Neural cell (in vitro differentiated cells): ENCODE data around the gene HOXC11. TPM values are rescaled to one million over a fixed set of nuclear protein-coding genes. Genes with fewer than 3 reads are reported as not detected.

Experiments used
- H2AFZ ChIP-seq: fragments of 200-600, 300-800 bp; sonication (generic), shearing (Covaris generic); 2 replicates; pipeline ENCODE4 v1.6.0; 2014; ENCODE audit warnings: low read depth, mild to moderate bottlenecking, antibody characterized with exemption, low read length, moderate library complexity
- H3F3A ChIP-seq: fragments of 200-600 bp; shearing (Covaris generic); 2 replicates; pipeline ENCODE4 v1.6.1; 2016; ENCODE audit warnings: mild to moderate bottlenecking, moderate library complexity, mixed read lengths, antibody characterized with exemption, low read length; ENCODE audit not compliant: insufficient read depth, poor library complexity, severe bottlenecking
- H3K27ac ChIP-seq: fragments of 200-600, 300-800 bp; sonication (generic), shearing (Covaris generic); 2 replicates; pipeline ENCODE4 v1.5.1; 2014; ENCODE audit warnings: mild to moderate bottlenecking, low read length, moderate library complexity
- H3K27me3 ChIP-seq: fragments of 300-800, 200-600 bp; sonication (generic), shearing (Covaris generic); 2 replicates; pipeline ENCODE4 v1.6.0; 2014; ENCODE audit warnings: mild to moderate bottlenecking, low read depth, low read length, moderate library complexity; ENCODE audit not compliant: insufficient read depth
- H3K36me3 ChIP-seq: fragments of 300-800, 200-600 bp; sonication (generic), shearing (Covaris generic); 2 replicates; pipeline ENCODE4 v1.5.1; 2014; ENCODE audit warnings: mild to moderate bottlenecking, antibody characterized with exemption, low read length, moderate library complexity; ENCODE audit not compliant: insufficient read depth
- H3K4me2 ChIP-seq: fragments of 300-800, 200-600 bp; sonication (generic), shearing (Covaris generic); 2 replicates; pipeline ENCODE4 v1.6.0; 2014; ENCODE audit warnings: mild to moderate bottlenecking, low read length
- H3K4me3 ChIP-seq: fragments of 300-800, 200-600 bp; sonication (generic), shearing (Covaris generic); 2 replicates; pipeline ENCODE4 v1.5.1; 2014; ENCODE audit warnings: mild to moderate bottlenecking, low read length, moderate library complexity
- H3K79me2 ChIP-seq: fragments of 200-600 bp; shearing (Covaris generic); replicated peaks from 2 replicates; pipeline ENCODE4 v1.6.0; 2014; ENCODE audit warnings: mild to moderate bottlenecking, low read length, moderate library complexity; ENCODE audit not compliant: insufficient read depth
- H3K9ac ChIP-seq: fragments of 300-800, 200-600 bp; sonication (generic), shearing (Covaris generic); 2 replicates; pipeline ENCODE4 v1.6.1; 2016; ENCODE audit warnings: mild to moderate bottlenecking, low read length, mixed read lengths
- H3K9me2 ChIP-seq: fragments of 200-600 bp; shearing (Covaris generic); 2 replicates; pipeline ENCODE4 v1.6.1; 2016; ENCODE audit warnings: mild to moderate bottlenecking, low read length, mixed read lengths; ENCODE audit not compliant: insufficient read depth
- H3K9me3 ChIP-seq: fragments of 200-600, 300-800 bp; sonication (generic), shearing (Covaris generic); 2 replicates; pipeline ENCODE4 v1.6.1; 2016; ENCODE audit warnings: mild to moderate bottlenecking, mixed run types, low read length, moderate library complexity, mixed read lengths
- H4K20me1 ChIP-seq: fragments of 200-600 bp; shearing (Covaris generic); 2 replicates; pipeline ENCODE4 v1.6.1; 2016; ENCODE audit warnings: mild to moderate bottlenecking, mixed run types; ENCODE audit not compliant: insufficient read depth
- CTCF ChIP-seq: fragments of 450-650 bp; IDR thresholded peaks from 2 replicates; pipeline ENCODE4 v1.5.1; 2014; ENCODE audit warnings: antibody characterized with exemption, mild to moderate bottlenecking, moderate library complexity; ENCODE audit not compliant: poor library complexity, severe bottlenecking
- EP300 ChIP-seq: fragments of 450-650 bp; conservative IDR thresholded peaks from 2 replicates; pipeline ENCODE4 v1.6.1; 2014; ENCODE audit warnings: antibody characterized with exemption, mild to moderate bottlenecking, moderate library complexity; ENCODE audit not compliant: poor library complexity, severe bottlenecking
- EZH2 ChIP-seq: fragments of 200-600, 300-800 bp; shearing (Covaris generic), sonication (generic); IDR thresholded peaks from 2 replicates; pipeline ENCODE4 v1.6.1; 2014; ENCODE audit warnings: antibody characterized with exemption, low read length, borderline replicate concordance, mild to moderate bottlenecking; ENCODE audit not compliant: insufficient read depth, poor library complexity, severe bottlenecking
- MXI1 ChIP-seq: fragments of 450-650 bp; conservative IDR thresholded peaks from 2 replicates; pipeline ENCODE4 v1.6.1; 2014; ENCODE audit warnings: antibody characterized with exemption, mild to moderate bottlenecking; ENCODE audit not compliant: poor library complexity, severe bottlenecking
- POLR2AphosphoS5 ChIP-seq: IDR thresholded peaks from 2 replicates; pipeline ENCODE4 v1.6.1; 2012
- RAD21 ChIP-seq: fragments of 450-650 bp; conservative IDR thresholded peaks from 2 replicates; pipeline ENCODE4 v1.6.1; 2014; ENCODE audit warnings: antibody characterized with exemption, mild to moderate bottlenecking, moderate library complexity
- REST ChIP-seq: IDR thresholded peaks from 2 replicates; pipeline ENCODE4 v1.6.1; 2012; ENCODE audit warnings: borderline replicate concordance
- SMC3 ChIP-seq: fragments of 450-650 bp; conservative IDR thresholded peaks from 2 replicates; pipeline ENCODE4 v1.6.1; 2014; ENCODE audit warnings: antibody characterized with exemption, mild to moderate bottlenecking, moderate library complexity; ENCODE audit not compliant: poor library complexity
- TAF1 ChIP-seq: IDR thresholded peaks from 2 replicates; pipeline ENCODE4 v1.6.1; 2012; ENCODE audit warnings: low read depth
- polyA plus RNA-seq: library from polyadenylated mRNA; depleted of rRNA; stranded (reverse); fragments of >200 nt; gene quantifications from 2 replicates; pipeline ENCODE4 v1.2.3, GENCODE V29; 2014

The HOXC11 gene
- polyA plus RNA-seq, 1 donor from 2014 or later: not detected

GRCh38 chr12:53959314-53959713, 13.6 kb upstream of the HOXC11 start:
- TF ChIP-seq REST (no peak), CTCF (no peak), POLR2AphosphoS5 (no peak), TAF1 (no peak), RAD21 (no peak), EP300 (no peak), SMC3 (no peak), MXI1 (no peak), EZH2 (no peak)
- H4K20me1 ChIP-seq: no peaks in the 10 kb centered on the region
- H3K9me2 ChIP-seq: no peaks in the 10 kb centered on the region
- no peaks in the 10 kb centered on the region for H3F3A ChIP-seq
- no peaks in the 10 kb centered on the region for H3K36me3 ChIP-seq
- no peak overlapping the region for H3K9ac ChIP-seq
- no peaks in the 10 kb centered on the region for H3K79me2 ChIP-seq
- H3K9me3 ChIP-seq: no peaks in the 10 kb centered on the region
- no peak overlapping the region for H3K27ac ChIP-seq
- peaks cover 100% of the 10 kb centered on the region for H3K27me3 ChIP-seq
- no peak overlapping the region for H3K4me3 ChIP-seq
- no peak overlapping the region for H2AFZ ChIP-seq
- H3K4me2 ChIP-seq: no peak overlapping the region

GRCh38 chr12:53960187-53961024, 12.5 kb upstream of the HOXC11 start:
- no peak overlapping the region for H3K4me2 ChIP-seq
- H2AFZ ChIP-seq: no peak overlapping the region
- H3K9ac ChIP-seq: no peak overlapping the region
- no peaks in the 10 kb centered on the region for H4K20me1 ChIP-seq
- no peaks in the 10 kb centered on the region for H3K79me2 ChIP-seq
- TF ChIP-seq MXI1 (no peak), EZH2 (peak; percentile 2), REST (no peak), CTCF (no peak)
- H3K9me2 ChIP-seq: no peaks in the 10 kb centered on the region
- no peaks in the 10 kb centered on the region for H3F3A ChIP-seq
- no peak overlapping the region for H3K4me3 ChIP-seq
- peaks cover 100% of the 10 kb centered on the region for H3K27me3 ChIP-seq
- no peaks in the 10 kb centered on the region for H3K36me3 ChIP-seq
- H3K27ac ChIP-seq: no peak overlapping the region
- no peaks in the 10 kb centered on the region for H3K9me3 ChIP-seq
